ENCODE results near the gene RARRES2.

- TF ChIP-seq MXI1 (IDR thresholded peaks at IDR 0.05; ENCODE audit: low read depth, low read length) (no peak), CTCF (IDR thresholded peaks at IDR 0.05) (no peak), GABPA (IDR thresholded peaks at IDR 0.05; ENCODE audit: low read depth) (no peak), TEAD4 (IDR thresholded peaks at IDR 0.05; ENCODE audit: borderline replicate concordance, insufficient read depth) (no peak), POLR2AphosphoS5 (IDR thresholded peaks at IDR 0.05; ENCODE audit: low read depth, low read length) (no peak), GATA2 (CRISPR knock-in tag; IDR thresholded peaks at IDR 0.05) (no peak), MAX (IDR thresholded peaks at IDR 0.05; ENCODE audit: low read depth) (no peak), USF2 (IDR thresholded peaks at IDR 0.05; ENCODE audit: borderline replicate concordance, low read depth, low read length) (no peak), JUND (IDR thresholded peaks at IDR 0.05) (no peak), EP300 (IDR thresholded peaks at IDR 0.05; ENCODE audit: borderline replicate concordance in 1 of 2, low read depth in 1 of 2, low read length in 1 of 2) (no peak), PBX3 (IDR thresholded peaks at IDR 0.05) (no peak)
These were observed 30.3 kb downstream of the RARRES2 start for GRCh38 chr7:150311146-150311545.

Data from SK-N-SH (cell line).